ENCODE results near the gene CSDE1.

DNA sequence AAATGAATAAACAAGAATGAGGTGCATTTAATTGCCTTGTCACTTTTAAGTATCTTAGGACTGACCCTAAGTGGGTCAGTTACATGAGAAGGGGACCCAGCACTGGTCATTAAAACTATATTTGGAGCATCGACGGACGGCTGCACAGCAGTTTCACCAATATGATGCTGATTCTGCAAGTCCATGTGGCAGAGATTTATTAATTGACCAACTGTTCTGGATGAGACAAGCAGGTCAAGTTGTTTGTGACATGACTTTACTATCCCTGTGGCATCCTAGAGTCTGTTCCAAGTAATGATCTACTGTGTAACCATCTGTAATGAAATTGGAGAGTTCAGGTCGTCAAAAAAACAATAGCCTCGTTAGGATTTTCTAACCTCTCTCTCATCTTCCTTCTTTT is 71.9 kb downstream of the CSDE1 start:
- no peak for TF ChIP-seq EZH2 (IDR thresholded peaks at IDR 0.05; ENCODE audit: borderline replicate concordance, low read depth, low read length, severe bottlenecking)
- TF ChIP-seq, protein P1, sequence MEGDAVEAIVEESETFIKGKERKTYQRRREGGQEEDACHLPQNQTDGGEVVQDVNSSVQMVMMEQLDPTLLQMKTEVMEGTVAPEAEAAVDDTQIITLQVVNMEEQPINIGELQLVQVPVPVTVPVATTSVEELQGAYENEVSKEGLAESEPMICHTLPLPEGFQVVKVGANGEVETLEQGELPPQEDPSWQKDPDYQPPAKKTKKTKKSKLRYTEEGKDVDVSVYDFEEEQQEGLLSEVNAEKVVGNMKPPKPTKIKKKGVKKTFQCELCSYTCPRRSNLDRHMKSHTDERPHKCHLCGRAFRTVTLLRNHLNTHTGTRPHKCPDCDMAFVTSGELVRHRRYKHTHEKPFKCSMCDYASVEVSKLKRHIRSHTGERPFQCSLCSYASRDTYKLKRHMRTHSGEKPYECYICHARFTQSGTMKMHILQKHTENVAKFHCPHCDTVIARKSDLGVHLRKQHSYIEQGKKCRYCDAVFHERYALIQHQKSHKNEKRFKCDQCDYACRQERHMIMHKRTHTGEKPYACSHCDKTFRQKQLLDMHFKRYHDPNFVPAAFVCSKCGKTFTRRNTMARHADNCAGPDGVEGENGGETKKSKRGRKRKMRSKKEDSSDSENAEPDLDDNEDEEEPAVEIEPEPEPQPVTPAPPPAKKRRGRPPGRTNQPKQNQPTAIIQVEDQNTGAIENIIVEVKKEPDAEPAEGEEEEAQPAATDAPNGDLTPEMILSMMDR (IDR thresholded peaks at IDR 0.05; ENCODE audit: borderline replicate concordance, extremely low read depth, low read length, poor library complexity, severe bottlenecking): no peak

Data from DND-41 (cell line).